GM13976 (cell line): ENCODE results near the gene TMEM44.
"Not testable (repeated sequence)": the region's sequence is repeated elsewhere in the genome, so short reads cannot be mapped to it uniquely, and the experiment has no call there.

Experiments used
- DNase-seq: peaks from one replicate; pipeline ENCODE4 v3.0.0; 2012; ENCODE audit warnings: low spot score
- CTCF ChIP-seq: IDR thresholded peaks from 2 replicates; pipeline ENCODE4 v1.5.1; 2012; ENCODE audit warnings: borderline replicate concordance, mild to moderate bottlenecking; ENCODE audit not compliant: insufficient read depth; ENCODE audit errors: extremely low read depth, missing control alignments, control extremely low read depth
- in situ Hi-C: fragments of 300-500 bp; cut with MboI; formaldehyde crosslinking; loops from one replicate; pipeline ENCODE4 v1.12.0; 2022; ENCODE audit warnings: low sequenced_read_pairs, mixed read lengths, inconsistent platforms; ENCODE audit not compliant: unreplicated experiment

Gene TMEM44

GRCh38 chr3:194637066-194637465 lies 3.8 kb upstream of the TMEM44 start:
- no peak for TF ChIP-seq CTCF
- in situ Hi-C loops = no loop called here
- DNase-seq = no peak

DNA sequence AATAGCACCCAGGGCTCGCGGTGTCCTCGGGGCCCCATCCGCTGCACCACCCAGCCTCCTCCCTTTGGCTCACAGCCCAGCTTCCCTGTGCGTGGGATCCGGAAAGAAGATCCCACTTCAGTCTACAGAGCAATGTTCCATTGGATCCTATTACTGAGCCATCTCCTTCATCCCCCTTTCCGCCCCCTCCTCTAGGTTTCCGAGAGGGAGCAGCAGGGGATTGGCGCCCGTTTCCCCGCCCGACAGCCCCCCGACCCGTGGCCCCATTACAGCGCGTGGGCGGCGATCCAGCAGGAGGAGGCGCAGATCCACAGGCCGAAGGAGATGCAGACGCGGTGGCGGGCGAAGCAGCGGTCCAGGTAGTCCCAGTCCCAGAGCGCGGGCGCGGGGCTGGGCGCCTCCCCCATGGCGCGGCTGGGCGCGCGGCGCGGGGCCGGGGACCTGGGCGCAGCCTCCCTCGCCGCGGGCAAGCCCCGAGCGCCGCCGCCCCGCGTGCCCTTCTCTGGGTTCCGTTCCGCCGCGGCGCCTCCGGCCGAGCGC lies 340 bp downstream of the TMEM44 start:
- in situ Hi-C loops = no loop called here
- DNase-seq = no peak

DNA sequence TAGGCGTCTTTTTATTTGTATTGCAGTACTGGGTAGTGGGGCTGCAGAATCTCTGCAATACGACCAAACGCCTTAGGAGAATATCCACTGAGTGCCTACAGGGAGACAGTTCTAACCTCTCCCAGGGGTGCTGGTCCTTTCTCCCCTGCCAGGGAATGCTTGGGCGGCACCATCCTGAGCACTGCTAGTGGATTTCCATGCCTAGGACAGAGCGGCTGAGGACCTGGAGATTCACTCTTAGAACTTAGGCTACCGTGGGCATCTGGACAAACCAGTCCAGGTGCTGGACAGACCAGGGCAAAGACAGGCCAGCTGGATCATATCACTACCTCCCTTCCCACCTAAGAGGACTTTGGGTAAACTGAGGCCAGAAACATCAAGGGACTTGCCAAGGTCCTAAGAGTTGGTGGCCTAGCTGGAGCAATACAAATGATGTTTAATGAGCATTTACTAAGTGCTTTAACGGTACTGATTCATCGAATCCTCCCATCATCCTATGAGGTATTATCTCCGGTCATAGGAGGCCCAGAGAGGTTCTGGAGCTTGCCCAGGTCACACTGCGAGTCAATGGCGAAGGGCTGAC lies 902 bp downstream of the TMEM44 start:
- in situ Hi-C loops = no loop called here
- TF ChIP-seq CTCF = no peak

More for the DNA sequence above, 340 bp downstream of the TMEM44 start:
- no peak for TF ChIP-seq CTCF

GRCh38 chr3:194631696-194632095 lies 1.5 kb downstream of the TMEM44 start:
- DNase-seq = no peak
- TF ChIP-seq CTCF = no peak
- in situ Hi-C loops = no loop called here

More for the DNA sequence above, 902 bp downstream of the TMEM44 start:
- DNase-seq = no peak

- not testable (repeated sequence) for DNase-seq
These were observed 2.5 kb downstream of the TMEM44 start for GRCh38 chr3:194630681-194631080.

GRCh38 chr3:194624956-194625355 lies 8.3 kb downstream of the TMEM44 start:
- no peak for DNase-seq
- in situ Hi-C loops = no loop called here
- TF ChIP-seq CTCF = no peak

More at GRCh38 chr3:194630681-194631080, 2.5 kb downstream of the TMEM44 start:
- in situ Hi-C loops = not testable (repeated sequence)

- TF ChIP-seq CTCF = no peak
- in situ Hi-C loops = no loop called here
- DNase-seq = no peak
These were observed 9.5 kb downstream of the TMEM44 start for GRCh38 chr3:194623449-194624290.
